Measurements from ENCODE around the gene ARHGAP28. TPM values are rescaled to one million over a fixed set of nuclear protein-coding genes. Genes with fewer than 3 reads are reported as not detected.
"Not testable (repeated sequence)": the region's sequence is repeated elsewhere in the genome, so short reads cannot be mapped to it uniquely, and the experiment has no call there.

Gene ARHGAP28
- polyA plus RNA-seq, 1 donor = 23.7 TPM

- DNase-seq = no peak
These were observed 89.8 kb downstream of the ARHGAP28 start for GRCh38 chr18:6819332-6819731.

- no peak for DNase-seq
These were observed 90.8 kb downstream of the ARHGAP28 start for GRCh38 chr18:6820314-6820713.

GRCh38 chr18:6821356-6821755, 91.8 kb downstream of the ARHGAP28 start:
- DNase-seq = no peak

- not testable (repeated sequence) for DNase-seq
These were observed 97.6 kb downstream of the ARHGAP28 start for GRCh38 chr18:6827161-6827560.

GRCh38 chr18:6827566-6827965, 98.0 kb downstream of the ARHGAP28 start:
- not testable (repeated sequence) for DNase-seq

- no peak for DNase-seq
These were observed 101.4 kb downstream of the ARHGAP28 start for GRCh38 chr18:6830916-6831315.

- no peak for DNase-seq
These were observed 105.8 kb downstream of the ARHGAP28 start for GRCh38 chr18:6835345-6835744.

- no peak for DNase-seq
These were observed 106.8 kb downstream of the ARHGAP28 start for GRCh38 chr18:6836331-6836730.

GRCh38 chr18:6837904-6838303, 108.4 kb downstream of the ARHGAP28 start:
- DNase-seq = no peak

GRCh38 chr18:6842081-6842480, 112.6 kb downstream of the ARHGAP28 start:
- no peak for DNase-seq

GRCh38 chr18:6843308-6843707, 113.8 kb downstream of the ARHGAP28 start:
- DNase-seq = no peak

GRCh38 chr18:6845521-6845920, 116.0 kb downstream of the ARHGAP28 start:
- not testable (repeated sequence) for DNase-seq

GRCh38 chr18:6850396-6850795, 120.9 kb downstream of the ARHGAP28 start:
- no peak for DNase-seq

- no peak for DNase-seq
These were observed 122.0 kb downstream of the ARHGAP28 start for GRCh38 chr18:6851480-6851879.

GRCh38 chr18:6854811-6855210, 125.3 kb downstream of the ARHGAP28 start:
- DNase-seq = no peak

- no peak for DNase-seq
These were observed 126.3 kb downstream of the ARHGAP28 start for GRCh38 chr18:6855767-6856166.

- DNase-seq = no peak
These were observed 127.8 kb downstream of the ARHGAP28 start for GRCh38 chr18:6857300-6857699.

GRCh38 chr18:6859676-6860422, 130.3 kb downstream of the ARHGAP28 start:
- no peak for DNase-seq

GRCh38 chr18:6860804-6861448, 131.4 kb downstream of the ARHGAP28 start:
- no peak for DNase-seq

- no peak for DNase-seq
These were observed 135.7 kb downstream of the ARHGAP28 start for GRCh38 chr18:6865251-6865650.

- no peak for DNase-seq
These were observed 137.1 kb downstream of the ARHGAP28 start for GRCh38 chr18:6866552-6867085.

- DNase-seq = no peak
These were observed 138.5 kb downstream of the ARHGAP28 start for GRCh38 chr18:6868033-6868432.

- DNase-seq = no peak
These were observed 142.1 kb downstream of the ARHGAP28 start for GRCh38 chr18:6871566-6871965.

Data from hindlimb muscle (tissue), 1 donor.